ENCODE measurements around the gene MAPK1.
"Not testable (repeated sequence)": the region's sequence is repeated elsewhere in the genome, so short reads cannot be mapped to it uniquely, and the experiment has no call there.

The MAPK1 gene

GRCh38 chr22:21867528-21868266 lies at the start of gene MAPK1:
Gene MAPK1 (minus strand): TSS chr22:21867645. CDS start chr22:21867440, 205 bp downstream.
- DNase-seq: peak; percentile 95

- DNase-seq: no peak
These were observed 49.0 kb upstream of the MAPK1 start for GRCh38 chr22:21916309-21916918.

GRCh38 chr22:21915624-21916308 lies 48.3 kb upstream of the MAPK1 start:
- DNase-seq: no peak

- not testable (repeated sequence) for DNase-seq
These were observed 46.7 kb upstream of the MAPK1 start for GRCh38 chr22:21914033-21914642.

GRCh38 chr22:21910367-21910766 lies 42.9 kb upstream of the MAPK1 start:
- DNase-seq: not testable (repeated sequence)

- DNase-seq: no peak
These were observed 42.4 kb upstream of the MAPK1 start for GRCh38 chr22:21909871-21910270.

GRCh38 chr22:21907638-21908522 lies 40.4 kb upstream of the MAPK1 start:
- DNase-seq: no peak

- DNase-seq: not testable (repeated sequence)
These were observed 37.8 kb upstream of the MAPK1 start for GRCh38 chr22:21905234-21905633.

- DNase-seq: no peak
These were observed 36.9 kb upstream of the MAPK1 start for GRCh38 chr22:21904250-21904789.

- DNase-seq: no peak
These were observed 35.8 kb upstream of the MAPK1 start for GRCh38 chr22:21903283-21903682.

- no peak for DNase-seq
These were observed 35.0 kb upstream of the MAPK1 start for GRCh38 chr22:21902296-21903087.

- no peak for DNase-seq
These were observed 31.0 kb upstream of the MAPK1 start for GRCh38 chr22:21898354-21898896.

- no peak for DNase-seq
These were observed 29.6 kb upstream of the MAPK1 start for GRCh38 chr22:21896951-21897513.

GRCh38 chr22:21896275-21896674 lies 28.8 kb upstream of the MAPK1 start:
- not testable (repeated sequence) for DNase-seq

- DNase-seq: no peak
These were observed 27.4 kb upstream of the MAPK1 start for GRCh38 chr22:21894799-21895198.

- no peak for DNase-seq
These were observed 22.0 kb upstream of the MAPK1 start for GRCh38 chr22:21889251-21889990.

- no peak for DNase-seq
These were observed 20.4 kb upstream of the MAPK1 start for GRCh38 chr22:21887841-21888240.

GRCh38 chr22:21883930-21884329 lies 16.5 kb upstream of the MAPK1 start:
- DNase-seq: not testable (repeated sequence)

- not testable (repeated sequence) for DNase-seq
These were observed 15.4 kb upstream of the MAPK1 start for GRCh38 chr22:21882754-21883333.
